ENCODE measurements around the gene STPG1. TPM values are rescaled to one million over a fixed set of nuclear protein-coding genes. Genes with fewer than 3 reads are reported as not detected.

The STPG1 gene
- total RNA-seq, 1 experiment from 2014 or later: 9.1 TPM

- Mint-ChIP-seq H3K4me1 (ENCODE audit: low read depth, unreplicated experiment) (peaks cover 31% of the 10 kb centered on the region), H3K4me3 (ENCODE audit: low read depth, unreplicated experiment) (peak overlapping the region; percentile 79), H3K27me3 (ENCODE audit: unreplicated experiment) (no peaks in the 10 kb centered on the region), H3K27ac (ENCODE audit: unreplicated experiment) (peak overlapping the region; percentile 66), H3K9me3 (ENCODE audit: low read depth, unreplicated experiment) (no peaks in the 10 kb centered on the region), H3K36me3 (ENCODE audit: insufficient read depth, unreplicated experiment) (peaks cover 6% of the 10 kb centered on the region)
- CTCF ChIA-PET: interaction anchor here (0.6 kb wide), 1 partner anchor 113 kb away, joined by 4 read pairs; no protein-coding TSS in a partner anchor
- DNase-seq: no peak
- intact Hi-C loops (cut with micrococcal nuclease; ENCODE audit: unreplicated experiment): loop anchor here (5.0 kb wide), 2 partner anchors 74 to 116 kb away; no protein-coding TSS in a partner anchor
- TF ChIP-seq CTCF (IDR thresholded peaks at IDR 0.05; ENCODE audit: unreplicated experiment): no peak
- BruUV-seq (replicated peaks): no TSS peak
These were observed 94.8 kb downstream of the STPG1 start for GRCh38 chr1:24318615-24319311.

- H3K9me3 Mint-ChIP-seq (ENCODE audit: low read depth, unreplicated experiment): no peaks in the 10 kb centered on the region
- no peak overlapping the region for H3K27ac Mint-ChIP-seq (ENCODE audit: unreplicated experiment)
- H3K4me3 Mint-ChIP-seq (ENCODE audit: low read depth, unreplicated experiment): peak overlapping the region; percentile 79
- intact Hi-C loops (cut with micrococcal nuclease; ENCODE audit: unreplicated experiment): loop anchor here (5.0 kb wide), 2 partner anchors 74 to 116 kb away; no protein-coding TSS in a partner anchor
- peaks cover 6% of the 10 kb centered on the region for H3K36me3 Mint-ChIP-seq (ENCODE audit: insufficient read depth, unreplicated experiment)
- no peaks in the 10 kb centered on the region for H3K27me3 Mint-ChIP-seq (ENCODE audit: unreplicated experiment)
- no peak for TF ChIP-seq CTCF (IDR thresholded peaks at IDR 0.05; ENCODE audit: unreplicated experiment)
- BruUV-seq (replicated peaks): no TSS peak
- CTCF ChIA-PET: no interaction called here
- DNase-seq: no peak
- H3K4me1 Mint-ChIP-seq (ENCODE audit: low read depth, unreplicated experiment): peaks cover 31% of the 10 kb centered on the region
These were observed 95.5 kb downstream of the STPG1 start for GRCh38 chr1:24317956-24318614.

GRCh38 chr1:24317081-24317480 is 96.5 kb downstream of the STPG1 start:
- BruUV-seq (replicated peaks): no TSS peak

More at GRCh38 chr1:24317081-24317480, 96.5 kb downstream of the STPG1 start:
- peak; percentile 54 for DNase-seq
- intact Hi-C loops (cut with micrococcal nuclease; ENCODE audit: unreplicated experiment): loop anchor here (5.0 kb wide), 2 partner anchors 75 to 115 kb away; no protein-coding TSS in a partner anchor
- Mint-ChIP-seq H3K27me3 (ENCODE audit: unreplicated experiment) (no peaks in the 10 kb centered on the region), H3K36me3 (ENCODE audit: insufficient read depth, unreplicated experiment) (peaks cover 6% of the 10 kb centered on the region), H3K9me3 (ENCODE audit: low read depth, unreplicated experiment) (no peaks in the 10 kb centered on the region), H3K4me3 (ENCODE audit: low read depth, unreplicated experiment) (no peak overlapping the region), H3K27ac (ENCODE audit: unreplicated experiment) (peak overlapping the region; percentile 44), H3K4me1 (ENCODE audit: low read depth, unreplicated experiment) (peaks cover 31% of the 10 kb centered on the region)
- CTCF ChIA-PET: interaction anchor here (0.9 to 1.0 kb wide), 2 partner anchors 50 to 75 kb away, joined by 3 to 4 read pairs; no protein-coding TSS in a partner anchor
- no peak for TF ChIP-seq CTCF (IDR thresholded peaks at IDR 0.05; ENCODE audit: unreplicated experiment)

Data from Calu3 (cell line).